Stimulated activated CD4-positive, alpha-beta T cell treated with anti-CD3 and anti-CD28 coated beads, TNF-alpha, amount 100 ng/mL, for 48 hours (primary cell): Measurements from ENCODE around the gene ANKRD53.
A peak's percentile ranks its signal among the peaks of the same experiment; 100 is the strongest.
"Not testable (repeated sequence)": the region's sequence is repeated elsewhere in the genome, so short reads cannot be mapped to it uniquely, and the experiment has no call there.

Experiments
- DNase-seq, 3 donors: peaks; one replicate each; pipeline ENCODE4 v3.0.0-alpha.2; 2020; ENCODE audit warnings: low read depth in 3 of 3

ANKRD53 gene

DNA sequence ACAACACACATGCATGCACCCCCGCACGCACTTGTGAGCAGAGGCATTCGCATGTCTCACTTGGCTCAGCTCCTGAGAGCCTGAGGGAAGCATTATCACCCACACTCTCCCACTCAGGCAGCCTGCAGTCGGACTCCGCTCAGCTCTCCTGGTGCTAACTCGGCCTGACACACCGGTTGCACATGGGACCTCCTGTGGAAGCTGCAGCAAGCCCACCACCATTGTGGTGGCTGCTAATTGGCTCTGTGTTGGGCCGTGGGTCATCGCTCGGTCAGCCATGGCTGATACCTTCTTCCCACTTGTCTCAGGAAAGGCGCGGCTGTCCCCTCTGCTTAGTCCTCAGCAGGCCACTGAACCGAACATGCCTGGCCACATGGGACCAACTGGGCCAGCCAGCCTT is 29.9 kb downstream of the ANKRD53 start:
- no peak for DNase-seq

DNA sequence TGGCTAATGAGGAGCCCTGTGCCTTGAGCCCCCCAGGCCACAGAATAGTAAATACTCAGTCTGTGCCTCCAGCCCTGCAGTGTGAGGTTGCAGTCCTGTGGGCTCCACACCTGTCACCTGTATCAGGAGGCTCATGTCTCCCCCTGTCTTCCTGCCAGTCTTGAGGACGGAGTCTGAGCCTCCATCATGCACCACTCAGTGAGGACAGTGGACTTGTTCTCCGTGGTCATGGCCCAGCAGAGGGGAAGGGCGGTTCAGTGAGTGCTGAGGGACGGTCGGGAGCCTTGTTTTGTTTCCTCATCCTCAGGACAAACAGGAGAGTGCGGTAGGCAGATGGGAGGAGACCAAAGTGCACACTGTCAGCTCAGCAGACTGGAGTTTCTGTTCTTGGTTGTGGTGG is 33.4 kb downstream of the ANKRD53 start:
- DNase-seq = not testable (repeated sequence)

DNA sequence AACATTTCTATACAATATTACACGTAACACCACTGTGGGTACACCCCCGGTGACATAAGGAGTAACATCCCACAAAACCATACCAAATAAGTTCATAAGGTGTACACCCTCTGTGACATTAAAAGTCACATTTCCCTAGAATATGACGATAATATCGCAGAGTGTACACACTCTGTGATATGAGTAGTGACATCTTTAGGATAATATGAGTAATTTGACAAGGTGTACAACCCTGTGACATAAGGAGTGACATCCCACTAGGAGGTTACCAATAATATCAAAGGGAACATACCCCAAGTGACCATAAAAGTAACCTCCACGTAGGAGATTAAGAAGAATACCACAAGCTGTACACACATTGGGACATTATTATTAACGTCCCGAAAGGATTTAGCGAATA is 40.2 kb downstream of the ANKRD53 start:
- no peak for DNase-seq

DNA sequence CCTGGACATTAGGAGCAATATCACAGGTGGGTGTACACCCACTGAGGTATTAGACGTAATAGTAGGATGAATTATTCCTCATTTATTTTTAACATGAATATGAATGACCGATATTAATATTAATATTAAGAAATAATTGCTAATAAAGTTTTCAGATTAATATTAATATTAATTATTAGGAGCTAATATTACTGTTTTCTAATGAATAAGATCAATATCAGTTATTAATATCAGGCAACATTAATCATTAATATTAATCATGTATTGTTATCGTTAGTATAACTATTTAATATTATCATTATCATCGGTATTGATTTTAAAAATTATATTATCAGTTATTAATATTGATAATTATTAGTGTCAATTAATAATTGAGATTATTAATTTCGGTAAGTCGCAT is 41.6 kb downstream of the ANKRD53 start:
- not testable (repeated sequence) for DNase-seq

DNA sequence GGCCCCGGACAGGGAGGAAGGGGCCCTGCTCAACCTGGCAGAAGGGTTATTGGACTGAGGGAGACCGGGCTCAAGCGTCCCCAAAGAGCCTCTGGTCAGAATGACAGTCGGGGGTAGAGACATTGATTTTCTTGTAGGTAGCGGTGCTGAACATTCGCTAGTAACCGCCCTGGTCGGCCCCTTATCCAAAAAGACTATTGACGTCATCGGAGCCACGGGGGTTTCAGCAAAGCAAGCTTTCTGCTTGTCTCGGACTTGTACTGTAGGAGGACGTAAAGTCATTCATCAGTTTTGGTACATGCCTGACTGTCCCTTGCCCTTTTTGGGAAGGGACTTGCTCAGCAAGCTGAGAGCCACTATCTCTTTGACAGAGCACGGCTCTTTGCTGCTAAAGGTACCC is 43.0 kb downstream of the ANKRD53 start:
- DNase-seq = not testable (repeated sequence)

DNA sequence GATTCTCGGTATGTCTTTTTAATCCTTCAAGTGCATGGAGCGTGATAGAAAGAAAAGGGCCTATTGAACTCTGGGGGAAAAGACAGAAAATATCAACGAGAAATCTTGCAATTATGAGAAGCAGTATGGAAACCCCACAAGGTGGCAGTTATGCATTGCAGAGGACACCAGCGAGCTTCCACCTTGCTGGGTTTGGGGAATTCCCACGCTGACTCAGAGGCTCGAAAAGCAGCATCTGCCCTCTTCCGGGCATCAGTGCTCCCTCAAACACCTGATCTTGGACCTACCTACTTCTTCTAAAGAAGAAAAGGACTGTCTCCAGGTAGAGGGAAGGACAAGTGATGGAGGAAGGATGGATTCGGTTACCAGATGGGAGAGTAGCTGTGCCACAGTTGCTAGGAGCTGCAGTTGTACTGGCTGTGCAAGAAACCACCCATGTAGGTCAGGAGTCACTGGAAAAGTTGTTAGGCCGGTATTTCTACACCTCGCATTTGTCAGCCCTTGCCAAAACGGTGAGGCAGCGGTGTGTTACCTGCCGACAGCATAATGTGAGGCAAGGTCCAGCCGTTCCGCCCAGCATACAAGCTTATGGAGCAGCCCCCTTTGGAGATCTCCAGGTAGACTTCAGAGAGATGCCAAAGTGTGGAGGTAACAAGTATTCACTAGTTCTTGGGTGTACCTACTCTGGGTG is 45.3 kb downstream of the ANKRD53 start:
- DNase-seq = peak; percentile 50 to 66 (median 55)
